Kasumi-1 (cell line): Measurements from ENCODE around the gene LRRC40.
A peak's percentile ranks its signal among the peaks of the same experiment; 100 is the strongest.
"Not testable (repeated sequence)": the region's sequence is repeated elsewhere in the genome, so short reads cannot be mapped to it uniquely, and the experiment has no call there.

ENCODE experiments used
- DNase-seq, 2 experiments: peaks; one replicate each; lab custom pipeline; 2025; lab: John Stamatoyannopoulos, UW

The LRRC40 gene

GRCh38 chr1:70205434-70206118 is at the start of gene LRRC40:
Gene LRRC40, minus strand, starts transcription at chr1:70205579. Its CDS starts 39 bp downstream, at chr1:70205540.
- DNase-seq, result peak; percentile 90 to 93

GRCh38 chr1:70248729-70249128 is 43.4 kb upstream of the LRRC40 start:
- no peak for DNase-seq

GRCh38 chr1:70247768-70248167 is 42.4 kb upstream of the LRRC40 start:
- no peak for DNase-seq

- no peak for DNase-seq
Measured at GRCh38 chr1:70247122-70247521, 41.7 kb upstream of the LRRC40 start.

- no peak for DNase-seq
Measured at GRCh38 chr1:70239940-70240339, 34.6 kb upstream of the LRRC40 start.

GRCh38 chr1:70234733-70235132 is 29.4 kb upstream of the LRRC40 start:
- DNase-seq, result no peak

GRCh38 chr1:70231475-70231874 is 26.1 kb upstream of the LRRC40 start:
- DNase-seq, result no peak

- no peak for DNase-seq
Measured at GRCh38 chr1:70228670-70229069, 23.3 kb upstream of the LRRC40 start.

GRCh38 chr1:70227439-70227838 is 22.1 kb upstream of the LRRC40 start:
- peak; percentile 39 to 41 for DNase-seq

GRCh38 chr1:70224954-70225353 is 19.6 kb upstream of the LRRC40 start:
- DNase-seq, result no peak

GRCh38 chr1:70222716-70223235 is 17.4 kb upstream of the LRRC40 start:
- DNase-seq, result no peak

- peak; percentile 92 to 93 for DNase-seq
Measured at GRCh38 chr1:70221238-70222121, 16.1 kb upstream of the LRRC40 start, which contains the start of gene SRSF11. Gene SRSF11, plus strand, starts transcription at chr1:70221380. Its CDS starts 257 bp downstream, at chr1:70221637.

- DNase-seq, result no peak
Measured at GRCh38 chr1:70220517-70221237, 15.3 kb upstream of the LRRC40 start.

- peak; percentile 80 to 81 for DNase-seq
Measured at GRCh38 chr1:70220015-70220414, 14.6 kb upstream of the LRRC40 start.

GRCh38 chr1:70211541-70211940 is 6.2 kb upstream of the LRRC40 start:
- no peak for DNase-seq

- DNase-seq, result no peak
Measured at GRCh38 chr1:70210820-70211219, 5.4 kb upstream of the LRRC40 start.

GRCh38 chr1:70208292-70208691 is 2.9 kb upstream of the LRRC40 start:
- DNase-seq, result no peak

- DNase-seq, result no peak
Measured at GRCh38 chr1:70207492-70207891, 2.1 kb upstream of the LRRC40 start.

- not testable (repeated sequence) for DNase-seq
Measured at GRCh38 chr1:70206833-70207232, 1.5 kb upstream of the LRRC40 start.

GRCh38 chr1:70205071-70205433 is 327 bp downstream of the LRRC40 start:
- DNase-seq, result peak; percentile 42 to 58

- DNase-seq, result peak; percentile 4 to 25
Measured at GRCh38 chr1:70204600-70204999, 779 bp downstream of the LRRC40 start.

GRCh38 chr1:70204139-70204538 is 1.2 kb downstream of the LRRC40 start:
- no peak for DNase-seq
